Kidney (tissue), 14 donors: ENCODE data around the gene SPG7. TPM values are rescaled to one million over a fixed set of nuclear protein-coding genes. Genes with fewer than 3 reads are reported as not detected.

Source experiments
- DNase-seq, 5 donors: peaks; one replicate each; pipeline ENCODE4 v3.0.0-alpha.2; 2013 to 2020
- FAIRE-seq: peaks from 2 replicates; lab custom pipeline; 2012; peaks lifted over from hg19 to GRCh38; lab: Jason Lieb, UNC
- H3K27ac ChIP-seq, 2 donors: one replicate each; pipeline ENCODE4 v1.7.0; 2013; ENCODE audit warnings: low read depth in 2 of 2, low read length in 2 of 2, inconsistent platforms in 1 of 2
- H3K27me3 ChIP-seq: one replicate; pipeline ENCODE4 v1.7.1; 2013; ENCODE audit warnings: low read length, inconsistent platforms; ENCODE audit not compliant: control insufficient read depth, insufficient read depth
- H3K36me3 ChIP-seq, 3 donors: one replicate each; pipeline versions ENCODE4 v1.7.0 to v1.7.1; 2013; ENCODE audit warnings: low read length in 3 of 3, control low read depth in 1 of 3, inconsistent platforms in 1 of 3; ENCODE audit not compliant: insufficient read depth in 3 of 3, control insufficient read depth in 2 of 3
- H3K4me1 ChIP-seq, 3 donors: one replicate each; pipeline versions ENCODE4 v1.7.0 to v1.7.1; 2013; ENCODE audit warnings: low read length in 3 of 3, inconsistent platforms in 1 of 3, low read depth in 1 of 3; ENCODE audit not compliant: control insufficient read depth in 2 of 3, insufficient read depth in 2 of 3
- H3K4me3 ChIP-seq, 3 donors: one replicate each; pipeline versions ENCODE4 v1.7.0 to v1.8.1; 2013; ENCODE audit warnings: low read length in 3 of 3, control low read depth in 1 of 3, inconsistent platforms in 1 of 3
- H3K9ac ChIP-seq, 3 donors: one replicate each; pipeline versions ENCODE4 v1.7.0 to v1.7.1; 2013; ENCODE audit warnings: low read length in 3 of 3, control low read depth in 1 of 3, inconsistent platforms in 1 of 3
- H3K9me3 ChIP-seq, 3 donors: one replicate each; pipeline versions ENCODE4 v1.7.0 to v1.7.1; 2013; ENCODE audit warnings: low read length in 3 of 3, control low read depth in 1 of 3, inconsistent platforms in 1 of 3; ENCODE audit not compliant: control insufficient read depth in 2 of 3, insufficient read depth in 1 of 3
- intact Hi-C: fragments of 100-400 bp; cut with DNase I; formaldehyde crosslinking; loops from one replicate; pipeline ENCODE4 v1.11.1; 2022
- polyA plus RNA-seq: library from polyadenylated mRNA; stranded (reverse); fragments of 350-450 nt; fragmentation: Illumina TruSeq; extraction: RNeasy Lipid Tissue Mini Kit (QIAGEN cat#74804); gene quantifications from one replicate; pipeline ENCODE4 v1.2.3, GENCODE V29; 2014; ENCODE audit warnings: low read depth, low replicate concordance; ENCODE audit not compliant: insufficient read depth
- total RNA-seq: library from RNA; stranded (reverse); fragmentation: NEBNext Ultra II Directional; extraction: Animal tissue kit (Norgen Biotek cat#: 25700); gene quantifications from one replicate; pipeline ENCODE4 v1.2.1, GENCODE V29; 2021
- TF ChIP-seq, protein P1 (sequence below): IDR thresholded peaks from 3 replicates; pipeline ENCODE4 v1.5.1; 2012; ENCODE audit warnings: mild to moderate bottlenecking, moderate library complexity, borderline replicate concordance; ENCODE audit not compliant: insufficient read depth; ENCODE audit errors: extremely low read depth
- donor health status: control.
- donor health status: control.
- donor health status: control.
- donor health status: control.
- donor health status: control.
- donor health status: DM: yes; HTN: yes; CAD: no.
- donor health status: Normal renal cell carcinoma (clear cell type).

SPG7 gene
- total and polyA plus RNA-seq, 2 donors from 2014 or later: 71.0 to 108 TPM

DNA sequence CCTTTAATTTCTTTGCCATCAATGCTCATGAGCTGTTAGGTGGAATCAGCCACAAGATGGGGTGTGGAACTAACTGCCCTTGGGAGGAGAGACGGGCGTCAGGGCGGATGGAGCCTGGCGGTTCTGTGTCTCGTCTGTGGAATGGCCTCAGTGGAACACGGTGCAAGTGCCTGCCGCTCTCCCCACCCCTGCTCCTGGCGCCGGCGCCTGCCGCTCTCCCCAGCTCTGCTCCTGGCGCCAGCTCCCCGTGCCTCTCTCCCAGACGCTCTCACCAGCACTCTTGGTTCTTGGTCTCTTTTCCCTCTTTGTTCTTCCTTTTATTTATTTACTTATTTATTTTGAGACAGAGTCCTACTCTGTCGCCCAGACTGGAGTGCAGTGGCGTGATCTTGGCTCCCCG is 39.1 kb downstream of the SPG7 start:
- no peak overlapping the region for H3K4me3 ChIP-seq
- H3K9ac ChIP-seq: no peak overlapping the region
- no peak overlapping the region for H3K27ac ChIP-seq
- DNase-seq (no peak), FAIRE-seq (no peak)
- peaks cover 0 to 30% (median 20%) of the 10 kb centered on the region in 3 donors for H3K36me3 ChIP-seq
- H3K27me3 ChIP-seq: no peaks in the 10 kb centered on the region
- no peaks in the 10 kb centered on the region for H3K9me3 ChIP-seq
- no peaks in the 10 kb centered on the region for H3K4me1 ChIP-seq
- intact Hi-C loops: no loop called here
- TF ChIP-seq, protein P1, sequence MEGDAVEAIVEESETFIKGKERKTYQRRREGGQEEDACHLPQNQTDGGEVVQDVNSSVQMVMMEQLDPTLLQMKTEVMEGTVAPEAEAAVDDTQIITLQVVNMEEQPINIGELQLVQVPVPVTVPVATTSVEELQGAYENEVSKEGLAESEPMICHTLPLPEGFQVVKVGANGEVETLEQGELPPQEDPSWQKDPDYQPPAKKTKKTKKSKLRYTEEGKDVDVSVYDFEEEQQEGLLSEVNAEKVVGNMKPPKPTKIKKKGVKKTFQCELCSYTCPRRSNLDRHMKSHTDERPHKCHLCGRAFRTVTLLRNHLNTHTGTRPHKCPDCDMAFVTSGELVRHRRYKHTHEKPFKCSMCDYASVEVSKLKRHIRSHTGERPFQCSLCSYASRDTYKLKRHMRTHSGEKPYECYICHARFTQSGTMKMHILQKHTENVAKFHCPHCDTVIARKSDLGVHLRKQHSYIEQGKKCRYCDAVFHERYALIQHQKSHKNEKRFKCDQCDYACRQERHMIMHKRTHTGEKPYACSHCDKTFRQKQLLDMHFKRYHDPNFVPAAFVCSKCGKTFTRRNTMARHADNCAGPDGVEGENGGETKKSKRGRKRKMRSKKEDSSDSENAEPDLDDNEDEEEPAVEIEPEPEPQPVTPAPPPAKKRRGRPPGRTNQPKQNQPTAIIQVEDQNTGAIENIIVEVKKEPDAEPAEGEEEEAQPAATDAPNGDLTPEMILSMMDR: no peak

DNA sequence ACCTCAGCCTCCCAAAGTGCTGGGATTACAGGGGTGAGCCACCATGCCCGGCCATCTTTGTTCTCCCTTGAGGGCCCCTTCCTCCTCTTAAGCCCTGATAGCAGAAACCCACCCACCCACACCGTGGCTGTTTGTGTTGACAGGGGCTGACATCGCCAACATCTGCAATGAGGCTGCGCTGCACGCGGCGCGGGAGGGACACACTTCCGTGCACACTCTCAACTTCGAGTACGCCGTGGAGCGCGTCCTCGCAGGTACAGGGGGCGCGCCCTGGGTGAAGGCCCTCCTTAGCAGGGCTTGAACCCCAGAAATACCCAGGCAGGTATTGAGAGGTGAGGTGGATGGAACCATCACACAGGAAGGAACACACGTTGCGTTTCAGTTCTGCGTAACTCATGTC is 39.7 kb downstream of the SPG7 start:
- FAIRE-seq (no peak), DNase-seq (no peak)
- no peak overlapping the region for H3K4me3 ChIP-seq
- no peak overlapping the region for H3K27ac ChIP-seq
- H3K9me3 ChIP-seq: no peaks in the 10 kb centered on the region
- H3K9ac ChIP-seq: no peak overlapping the region
- TF ChIP-seq, protein P1: no peak
- intact Hi-C loops: no loop called here
- no peaks in the 10 kb centered on the region for H3K27me3 ChIP-seq
- no peaks in the 10 kb centered on the region for H3K4me1 ChIP-seq
- H3K36me3 ChIP-seq: peaks cover 0 to 33% (median 24%) of the 10 kb centered on the region in 3 donors

DNA sequence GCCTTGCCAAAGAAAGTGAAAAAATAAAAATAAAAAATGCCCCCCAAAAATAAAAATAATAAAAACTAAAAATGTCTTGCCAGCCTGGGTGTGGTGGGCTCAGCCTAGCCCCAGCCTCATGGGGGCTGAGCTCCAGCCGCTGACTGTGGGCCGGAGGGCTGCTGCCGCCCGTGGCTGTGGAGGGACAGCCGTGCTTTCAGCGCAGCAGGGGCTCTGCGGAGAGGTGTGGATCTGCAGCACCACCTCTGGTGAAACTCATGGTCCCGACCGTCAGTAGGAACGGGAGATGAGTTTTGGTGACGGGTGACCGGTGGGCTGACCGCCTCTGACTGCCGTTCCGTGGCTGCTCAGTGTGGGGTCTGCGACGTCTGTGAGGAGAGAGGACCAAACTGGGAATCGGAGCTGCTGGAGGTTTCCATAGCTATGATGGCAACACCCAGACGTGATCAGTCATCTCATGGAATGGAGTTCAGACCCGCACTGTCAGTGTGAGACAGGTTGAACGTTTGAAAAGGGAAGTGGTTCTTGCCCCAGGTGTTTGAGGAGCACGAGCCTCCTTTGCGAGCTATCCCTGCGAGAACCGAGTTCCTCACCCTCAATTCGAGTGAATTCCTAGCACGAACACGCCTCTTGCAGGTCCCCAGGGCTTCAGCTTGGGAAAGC is 40.3 kb downstream of the SPG7 start:
- H3K4me3 ChIP-seq: no peak overlapping the region
- peaks cover 0 to 40% (median 25%) of the 10 kb centered on the region in 3 donors for H3K36me3 ChIP-seq
- no peaks in the 10 kb centered on the region for H3K27me3 ChIP-seq
- FAIRE-seq (no peak), DNase-seq (no peak)
- H3K9me3 ChIP-seq: no peaks in the 10 kb centered on the region
- no peak overlapping the region for H3K27ac ChIP-seq
- H3K9ac ChIP-seq: no peak overlapping the region
- TF ChIP-seq, protein P1: no peak
- intact Hi-C loops: no loop called here
- H3K4me1 ChIP-seq: no peaks in the 10 kb centered on the region
